Upper lobe of left lung (tissue), 4 donors: ENCODE measurements around the gene DNER.
"Not testable (repeated sequence)": the region's sequence is repeated elsewhere in the genome, so short reads cannot be mapped to it uniquely, and the experiment has no call there.

Experiments
- EP300 ChIP-seq, 4 donors: sonication (generic); formaldehyde crosslinking; IDR thresholded peaks; one replicate each; pipeline ENCODE4 v1.5.1; 2017; ENCODE audit warnings: antibody characterized with exemption in 4 of 4, control low read depth in 2 of 4
- POLR2A ChIP-seq, 4 donors: fragments of 450-650 bp; IDR thresholded peaks; one replicate each; pipeline ENCODE4 v1.5.1; 2016 to 2017; ENCODE audit warnings: antibody characterized with exemption in 4 of 4, mild to moderate bottlenecking in 2 of 4
- POLR2AphosphoS5 ChIP-seq, 2 donors: sonication (generic); formaldehyde crosslinking; IDR thresholded peaks; one replicate each; pipeline ENCODE4 v1.5.1; 2017; ENCODE audit warnings: antibody characterized with exemption in 2 of 2
- TF ChIP-seq, protein P1 (sequence below), 6 experiments: fragments of 450-650 bp in 4 of 6; fragments of 200-600 bp in 2 of 6; sonication (generic) in 2 of 6; IDR thresholded peaks; one replicate each; pipeline ENCODE4 v1.5.1; 2016 to 2019; ENCODE audit warnings: antibody characterized with exemption in 6 of 6

DNA sequence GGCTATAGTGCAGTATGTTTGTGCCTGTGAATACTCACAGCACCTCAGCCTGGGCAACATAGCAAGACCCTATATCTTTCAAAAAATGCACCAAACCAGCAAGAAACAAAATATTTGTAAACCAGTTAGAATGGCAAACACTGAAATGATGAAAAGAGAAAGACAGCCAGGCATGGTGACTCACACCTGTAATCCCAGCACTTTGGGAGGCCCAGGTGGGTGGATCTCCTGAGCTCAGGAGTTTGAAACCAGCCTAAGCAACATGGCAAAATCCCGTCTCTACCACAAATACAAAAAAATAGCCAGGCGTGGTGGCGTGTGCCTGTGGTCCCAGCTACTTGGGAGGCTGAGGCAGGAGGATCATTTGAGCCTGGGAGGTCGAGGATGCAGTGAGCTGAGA lies 375.2 kb downstream of the DNER start:
- TF ChIP-seq, protein P1, sequence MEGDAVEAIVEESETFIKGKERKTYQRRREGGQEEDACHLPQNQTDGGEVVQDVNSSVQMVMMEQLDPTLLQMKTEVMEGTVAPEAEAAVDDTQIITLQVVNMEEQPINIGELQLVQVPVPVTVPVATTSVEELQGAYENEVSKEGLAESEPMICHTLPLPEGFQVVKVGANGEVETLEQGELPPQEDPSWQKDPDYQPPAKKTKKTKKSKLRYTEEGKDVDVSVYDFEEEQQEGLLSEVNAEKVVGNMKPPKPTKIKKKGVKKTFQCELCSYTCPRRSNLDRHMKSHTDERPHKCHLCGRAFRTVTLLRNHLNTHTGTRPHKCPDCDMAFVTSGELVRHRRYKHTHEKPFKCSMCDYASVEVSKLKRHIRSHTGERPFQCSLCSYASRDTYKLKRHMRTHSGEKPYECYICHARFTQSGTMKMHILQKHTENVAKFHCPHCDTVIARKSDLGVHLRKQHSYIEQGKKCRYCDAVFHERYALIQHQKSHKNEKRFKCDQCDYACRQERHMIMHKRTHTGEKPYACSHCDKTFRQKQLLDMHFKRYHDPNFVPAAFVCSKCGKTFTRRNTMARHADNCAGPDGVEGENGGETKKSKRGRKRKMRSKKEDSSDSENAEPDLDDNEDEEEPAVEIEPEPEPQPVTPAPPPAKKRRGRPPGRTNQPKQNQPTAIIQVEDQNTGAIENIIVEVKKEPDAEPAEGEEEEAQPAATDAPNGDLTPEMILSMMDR (IDR thresholded peaks at IDR 0.05) = not testable (repeated sequence)
- not testable (repeated sequence) for TF ChIP-seq POLR2AphosphoS5, POLR2A, EP300 (IDR thresholded peaks at IDR 0.05)
